GM18511 (cell line): Measurements from ENCODE around the gene NLGN3.
A peak's percentile ranks its signal among the peaks of the same experiment; 100 is the strongest.
"Not testable (repeated sequence)": the region's sequence is repeated elsewhere in the genome, so short reads cannot be mapped to it uniquely, and the experiment has no call there.

Source experiments
- ATAC-seq: cut with Tn5 transposase; IDR thresholded peaks from one replicate; pipeline ENCODE4 v1.9.1; 2021; ENCODE audit warnings: mild to moderate bottlenecking, moderate library complexity; ENCODE audit not compliant: unreplicated experiment

NLGN3 gene

GRCh38 chrX:71168134-71168533 is 23.5 kb downstream of the NLGN3 start:
- no peak for ATAC-seq

GRCh38 chrX:71169586-71169985 is 24.9 kb downstream of the NLGN3 start:
- ATAC-seq, result no peak

GRCh38 chrX:71170660-71171059 is 26.0 kb downstream of the NLGN3 start:
- ATAC-seq, result no peak

GRCh38 chrX:71171110-71171801 is 26.6 kb downstream of the NLGN3 start:
- ATAC-seq, result no peak

GRCh38 chrX:71173440-71173839 is 28.8 kb downstream of the NLGN3 start:
- no peak for ATAC-seq

GRCh38 chrX:71174795-71175194 is 30.2 kb downstream of the NLGN3 start:
- no peak for ATAC-seq

- no peak for ATAC-seq
Observed at GRCh38 chrX:71175531-71175930, 30.9 kb downstream of the NLGN3 start.

- ATAC-seq, result no peak
Observed at GRCh38 chrX:71177327-71177726, 32.7 kb downstream of the NLGN3 start.

GRCh38 chrX:71178908-71179307 is 34.3 kb downstream of the NLGN3 start:
- no peak for ATAC-seq

GRCh38 chrX:71180579-71181265 is 36.1 kb downstream of the NLGN3 start:
- not testable (repeated sequence) for ATAC-seq

- peak; percentile 54 for ATAC-seq
Observed at GRCh38 chrX:71181558-71181909, 36.9 kb downstream of the NLGN3 start.

- peak; percentile 92 for ATAC-seq
Observed at GRCh38 chrX:71181910-71182799, 37.5 kb downstream of the NLGN3 start.

- no peak for ATAC-seq
Observed at GRCh38 chrX:71182871-71183270, 38.2 kb downstream of the NLGN3 start.

- ATAC-seq, result no peak
Observed at GRCh38 chrX:71183341-71183740, 38.7 kb downstream of the NLGN3 start.

- ATAC-seq, result no peak
Observed at GRCh38 chrX:71184092-71184491, 39.5 kb downstream of the NLGN3 start.

GRCh38 chrX:71184803-71185495 is 40.3 kb downstream of the NLGN3 start:
- no peak for ATAC-seq

GRCh38 chrX:71191248-71191647 is 46.6 kb downstream of the NLGN3 start:
- ATAC-seq, result no peak

GRCh38 chrX:71195964-71196649 is 51.5 kb downstream of the NLGN3 start:
- peak; percentile 64 for ATAC-seq

GRCh38 chrX:71198066-71198465 is 53.4 kb downstream of the NLGN3 start:
- ATAC-seq, result peak; percentile 70

- ATAC-seq, result no peak
Observed at GRCh38 chrX:71199252-71200008, 54.8 kb downstream of the NLGN3 start.
